Measurements from ENCODE around the gene NRG2. TPM values are rescaled to one million over a fixed set of nuclear protein-coding genes. Genes with fewer than 3 reads are reported as not detected.

NRG2 gene
- total and polyA plus RNA-seq, 3 experiments from 2014 or later, result 0.18 to 0.24 TPM; not detected in 1

GRCh38 chr5:139949710-139950109 lies 93.4 kb downstream of the NRG2 start:
- Mint-ChIP-seq H3K4me1 (no peaks in the 10 kb centered on the region), H3K27me3 (peaks cover 34 to 82% of the 10 kb centered on the region in 2 donors), H3K36me3 (no peaks in the 10 kb centered on the region), H3K27ac (no peak overlapping the region), H3K9me3 (peaks cover 0 to 6% (median 0%) of the 10 kb centered on the region in 5 donors), H3K4me3 (no peak overlapping the region)
- DNase-seq, result no peak
- Histone ChIP-seq H3K27ac (ENCODE audit: low read depth, low read length) (no peak overlapping the region), H3K9me3 (ENCODE audit: low read length) (no peaks in the 10 kb centered on the region), H3K36me3 (ENCODE audit: insufficient read depth, low read length) (no peaks in the 10 kb centered on the region), H3K4me3 (ENCODE audit: low read length) (no peak overlapping the region), H3K27me3 (ENCODE audit: insufficient read depth, low read length, poor library complexity, severe bottlenecking) (no peaks in the 10 kb centered on the region), H3K4me1 (ENCODE audit: insufficient read depth, low read length) (no peaks in the 10 kb centered on the region)
- CTCF ChIA-PET, result interaction anchor here (1.0 to 1.6 kb wide), 2 partner anchors 19 to 163 kb away, joined by 3 to 4 read pairs; no protein-coding TSS in a partner anchor
- POLR2A ChIA-PET, result no interaction called here

GRCh38 chr5:139947727-139948126 lies 95.4 kb downstream of the NRG2 start:
- Histone ChIP-seq H3K9me3 (ENCODE audit: low read length) (no peaks in the 10 kb centered on the region), H3K4me1 (ENCODE audit: insufficient read depth, low read length) (no peaks in the 10 kb centered on the region), H3K36me3 (ENCODE audit: insufficient read depth, low read length) (no peaks in the 10 kb centered on the region), H3K27me3 (ENCODE audit: insufficient read depth, low read length, poor library complexity, severe bottlenecking) (no peaks in the 10 kb centered on the region), H3K4me3 (ENCODE audit: low read length) (no peak overlapping the region), H3K27ac (ENCODE audit: low read depth, low read length) (no peak overlapping the region)
- ChIA-PET POLR2A (no interaction called here), CTCF (no interaction called here)
- H3K9me3 Mint-ChIP-seq, result peaks cover 0 to 14% (median 7%) of the 10 kb centered on the region in 5 donors
- peaks cover 27 to 83% of the 10 kb centered on the region in 2 donors for H3K27me3 Mint-ChIP-seq
- H3K4me1 Mint-ChIP-seq, result no peaks in the 10 kb centered on the region
- H3K36me3 Mint-ChIP-seq, result no peaks in the 10 kb centered on the region
- DNase-seq, result no peak
- H3K27ac Mint-ChIP-seq, result no peak overlapping the region
- H3K4me3 Mint-ChIP-seq, result no peak overlapping the region

- ChIA-PET CTCF (no interaction called here), POLR2A (no interaction called here)
- Histone ChIP-seq H3K4me1 (ENCODE audit: insufficient read depth, low read length) (no peaks in the 10 kb centered on the region), H3K36me3 (ENCODE audit: insufficient read depth, low read length) (no peaks in the 10 kb centered on the region), H3K9me3 (ENCODE audit: low read length) (no peaks in the 10 kb centered on the region), H3K27me3 (ENCODE audit: insufficient read depth, low read length, poor library complexity, severe bottlenecking) (no peaks in the 10 kb centered on the region), H3K27ac (ENCODE audit: low read depth, low read length) (no peak overlapping the region), H3K4me3 (ENCODE audit: low read length) (no peak overlapping the region)
- Mint-ChIP-seq H3K4me3 (no peak overlapping the region), H3K9me3 (peaks cover 0 to 24% (median 14%) of the 10 kb centered on the region in 5 donors), H3K27ac (no peak overlapping the region), H3K4me1 (no peaks in the 10 kb centered on the region), H3K27me3 (peaks cover 26 to 81% of the 10 kb centered on the region in 2 donors), H3K36me3 (peaks cover 0 to 6% (median 2%) of the 10 kb centered on the region in 3 donors)
- no peak for DNase-seq
Measured at GRCh38 chr5:139946440-139946839, 96.7 kb downstream of the NRG2 start.

GRCh38 chr5:139946006-139946405 lies 97.1 kb downstream of the NRG2 start:
- ChIA-PET CTCF (no interaction called here), POLR2A (no interaction called here)
- no peak for DNase-seq
- no peaks in the 10 kb centered on the region for H3K27me3 ChIP-seq (ENCODE audit: insufficient read depth, low read length, poor library complexity, severe bottlenecking)
- no peak overlapping the region for H3K27ac ChIP-seq (ENCODE audit: low read depth, low read length)
- no peaks in the 10 kb centered on the region for H3K9me3 ChIP-seq (ENCODE audit: low read length)
- H3K4me3 Mint-ChIP-seq, result no peak overlapping the region
- peaks cover 0 to 6% (median 2%) of the 10 kb centered on the region in 3 donors for H3K36me3 Mint-ChIP-seq
- peaks cover 25 to 80% of the 10 kb centered on the region in 2 donors for H3K27me3 Mint-ChIP-seq
- H3K4me3 ChIP-seq (ENCODE audit: low read length), result no peak overlapping the region
- H3K4me1 ChIP-seq (ENCODE audit: insufficient read depth, low read length), result no peaks in the 10 kb centered on the region
- H3K27ac Mint-ChIP-seq, result no peak overlapping the region
- H3K9me3 Mint-ChIP-seq, result peaks cover 0 to 24% (median 15%) of the 10 kb centered on the region in 5 donors
- H3K36me3 ChIP-seq (ENCODE audit: insufficient read depth, low read length), result no peaks in the 10 kb centered on the region
- H3K4me1 Mint-ChIP-seq, result no peaks in the 10 kb centered on the region

- H3K9me3 ChIP-seq (ENCODE audit: low read length), result no peaks in the 10 kb centered on the region
- ChIA-PET POLR2A (no interaction called here), CTCF (interaction anchor here (3.3 kb wide), 1 partner anchor 27 kb away, joined by 13 read pairs; no protein-coding TSS in a partner anchor)
- Mint-ChIP-seq H3K27me3 (peaks cover 19 to 64% of the 10 kb centered on the region in 2 donors), H3K4me3 (no peak overlapping the region), H3K9me3 (peaks cover 4 to 38% (median 23%) of the 10 kb centered on the region in 5 donors), H3K4me1 (no peaks in the 10 kb centered on the region), H3K36me3 (peaks cover 0 to 9% (median 2%) of the 10 kb centered on the region in 3 donors), H3K27ac (no peak overlapping the region)
- no peak overlapping the region for H3K27ac ChIP-seq (ENCODE audit: low read depth, low read length)
- H3K36me3 ChIP-seq (ENCODE audit: insufficient read depth, low read length), result no peaks in the 10 kb centered on the region
- H3K27me3 ChIP-seq (ENCODE audit: insufficient read depth, low read length, poor library complexity, severe bottlenecking), result no peaks in the 10 kb centered on the region
- DNase-seq, result no peak
- H3K4me1 ChIP-seq (ENCODE audit: insufficient read depth, low read length), result no peaks in the 10 kb centered on the region
- H3K4me3 ChIP-seq (ENCODE audit: low read length), result no peak overlapping the region
Measured at GRCh38 chr5:139942243-139942642, 100.9 kb downstream of the NRG2 start.

GRCh38 chr5:139930406-139930805 lies 112.7 kb downstream of the NRG2 start:
- H3K27me3 Mint-ChIP-seq, result peaks cover 12 to 63% of the 10 kb centered on the region in 2 donors
- no peak for DNase-seq
- POLR2A ChIA-PET, result no interaction called here
- no peak overlapping the region for H3K27ac ChIP-seq (ENCODE audit: low read depth, low read length)
- peaks cover 13 to 16% (median 16%) of the 10 kb centered on the region in 3 donors for H3K4me1 Mint-ChIP-seq
- H3K4me1 ChIP-seq (ENCODE audit: insufficient read depth, low read length), result peaks cover 16% of the 10 kb centered on the region
- H3K4me3 ChIP-seq (ENCODE audit: low read length), result no peak overlapping the region
- H3K36me3 ChIP-seq (ENCODE audit: insufficient read depth, low read length), result no peaks in the 10 kb centered on the region
- H3K36me3 Mint-ChIP-seq, result peaks cover 0 to 3% (median 0%) of the 10 kb centered on the region in 3 donors
- H3K9me3 Mint-ChIP-seq, result no peaks in the 10 kb centered on the region
- H3K27me3 ChIP-seq (ENCODE audit: insufficient read depth, low read length, poor library complexity, severe bottlenecking), result peaks cover 5% of the 10 kb centered on the region
- no peak overlapping the region for H3K27ac Mint-ChIP-seq
- CTCF ChIA-PET, result no interaction called here
- H3K4me3 Mint-ChIP-seq, result no peak overlapping the region
- no peaks in the 10 kb centered on the region for H3K9me3 ChIP-seq (ENCODE audit: low read length)

GRCh38 chr5:139926797-139927503 lies 116.1 kb downstream of the NRG2 start:
- Histone ChIP-seq H3K9me3 (ENCODE audit: low read length) (no peaks in the 10 kb centered on the region), H3K27ac (ENCODE audit: low read depth, low read length) (no peak overlapping the region), H3K4me3 (ENCODE audit: low read length) (no peak overlapping the region), H3K4me1 (ENCODE audit: insufficient read depth, low read length) (peaks cover 17% of the 10 kb centered on the region), H3K36me3 (ENCODE audit: insufficient read depth, low read length) (no peaks in the 10 kb centered on the region), H3K27me3 (ENCODE audit: insufficient read depth, low read length, poor library complexity, severe bottlenecking) (peaks cover 3% of the 10 kb centered on the region)
- H3K27ac Mint-ChIP-seq, result peak overlapping the region; percentile 45 to 93 (median 84)
- ChIA-PET CTCF (interaction anchor here (1.0 to 2.5 kb wide), 2 partner anchors 9 to 42 kb away, joined by 3 to 8 read pairs; no protein-coding TSS in a partner anchor), POLR2A (no interaction called here)
- peaks cover 13 to 19% (median 16%) of the 10 kb centered on the region in 3 donors for H3K4me1 Mint-ChIP-seq
- no peaks in the 10 kb centered on the region for H3K36me3 Mint-ChIP-seq
- H3K4me3 Mint-ChIP-seq, result peak overlapping the region in 2 of 7 donors; percentile 65 to 70
- DNase-seq, result no peak
- no peaks in the 10 kb centered on the region for H3K9me3 Mint-ChIP-seq
- peaks cover 9 to 40% of the 10 kb centered on the region in 2 donors for H3K27me3 Mint-ChIP-seq

All from CD8-positive, alpha-beta memory T cell (primary cell).